Measurements from ENCODE around the gene ERG. TPM values are rescaled to one million over a fixed set of nuclear protein-coding genes. Genes with fewer than 3 reads are reported as not detected.

The ERG gene
- total RNA-seq, 2 experiments from 2014 or later, result not detected

DNA sequence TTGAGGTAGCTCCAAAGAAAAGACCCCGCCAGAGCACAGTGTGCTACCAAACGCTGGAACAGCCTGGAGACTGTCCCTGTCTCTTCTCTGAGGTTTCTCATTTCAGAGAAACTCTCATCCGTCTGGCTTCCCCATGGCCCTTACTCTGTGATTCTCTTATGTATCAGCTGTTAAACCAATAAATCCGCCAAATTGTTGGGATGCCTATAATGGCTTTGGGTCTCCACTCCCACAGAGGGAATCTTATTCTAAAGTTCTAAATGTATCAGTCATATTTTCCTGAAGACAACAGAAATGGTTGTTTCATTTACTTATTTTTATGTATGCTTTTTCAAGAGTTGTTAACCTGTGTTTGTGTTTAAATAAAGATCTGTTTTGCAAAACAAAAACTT is 4.0 kb downstream of the ERG start:
- intact Hi-C loops (cut with micrococcal nuclease; ENCODE audit: unreplicated experiment), result no loop called here
- no peak overlapping the region for H3K4me2 ChIP-seq (ENCODE audit: low read length)
- no peak for DNase-seq (ENCODE audit: low spot score)
- POLR2A ChIA-PET, result no interaction called here
- BruUV-seq (replicated peaks), result no TSS peak
- H2AFZ ChIP-seq (ENCODE audit: low read length), result no peak overlapping the region
- H3K4me1 ChIP-seq (ENCODE audit: insufficient read depth, low read length, poor library complexity, severe bottlenecking), result no peaks in the 10 kb centered on the region
- CTCF ChIA-PET (ENCODE audit: unreplicated experiment), result no interaction called here
- no peaks in the 10 kb centered on the region for H3K79me2 ChIP-seq (ENCODE audit: insufficient read depth, low read depth, low read length)
- no peaks in the 10 kb centered on the region for H4K20me1 ChIP-seq (ENCODE audit: insufficient read depth, low read length)
- H3K27ac ChIP-seq (ENCODE audit: low read depth, low read length, poor library complexity, severe bottlenecking), result no peak overlapping the region
- TF ChIP-seq, protein P1, sequence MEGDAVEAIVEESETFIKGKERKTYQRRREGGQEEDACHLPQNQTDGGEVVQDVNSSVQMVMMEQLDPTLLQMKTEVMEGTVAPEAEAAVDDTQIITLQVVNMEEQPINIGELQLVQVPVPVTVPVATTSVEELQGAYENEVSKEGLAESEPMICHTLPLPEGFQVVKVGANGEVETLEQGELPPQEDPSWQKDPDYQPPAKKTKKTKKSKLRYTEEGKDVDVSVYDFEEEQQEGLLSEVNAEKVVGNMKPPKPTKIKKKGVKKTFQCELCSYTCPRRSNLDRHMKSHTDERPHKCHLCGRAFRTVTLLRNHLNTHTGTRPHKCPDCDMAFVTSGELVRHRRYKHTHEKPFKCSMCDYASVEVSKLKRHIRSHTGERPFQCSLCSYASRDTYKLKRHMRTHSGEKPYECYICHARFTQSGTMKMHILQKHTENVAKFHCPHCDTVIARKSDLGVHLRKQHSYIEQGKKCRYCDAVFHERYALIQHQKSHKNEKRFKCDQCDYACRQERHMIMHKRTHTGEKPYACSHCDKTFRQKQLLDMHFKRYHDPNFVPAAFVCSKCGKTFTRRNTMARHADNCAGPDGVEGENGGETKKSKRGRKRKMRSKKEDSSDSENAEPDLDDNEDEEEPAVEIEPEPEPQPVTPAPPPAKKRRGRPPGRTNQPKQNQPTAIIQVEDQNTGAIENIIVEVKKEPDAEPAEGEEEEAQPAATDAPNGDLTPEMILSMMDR (conservative IDR thresholded peaks at IDR 0.05; ENCODE audit: low read length), result no peak
- no peak for TF ChIP-seq EZH2phosphoT487 (IDR thresholded peaks at IDR 0.05; ENCODE audit: borderline replicate concordance, low read depth, low read length)
- no peaks in the 10 kb centered on the region for H3K36me3 ChIP-seq (ENCODE audit: insufficient read depth, low read length)
- H3K9me2 ChIP-seq (ENCODE audit: insufficient read depth, low read length), result no peaks in the 10 kb centered on the region
- no peak overlapping the region for H3K4me3 ChIP-seq (ENCODE audit: low read depth, low read length, poor library complexity, severe bottlenecking)
- H3K9me3 ChIP-seq (ENCODE audit: low read length), result no peaks in the 10 kb centered on the region

DNA sequence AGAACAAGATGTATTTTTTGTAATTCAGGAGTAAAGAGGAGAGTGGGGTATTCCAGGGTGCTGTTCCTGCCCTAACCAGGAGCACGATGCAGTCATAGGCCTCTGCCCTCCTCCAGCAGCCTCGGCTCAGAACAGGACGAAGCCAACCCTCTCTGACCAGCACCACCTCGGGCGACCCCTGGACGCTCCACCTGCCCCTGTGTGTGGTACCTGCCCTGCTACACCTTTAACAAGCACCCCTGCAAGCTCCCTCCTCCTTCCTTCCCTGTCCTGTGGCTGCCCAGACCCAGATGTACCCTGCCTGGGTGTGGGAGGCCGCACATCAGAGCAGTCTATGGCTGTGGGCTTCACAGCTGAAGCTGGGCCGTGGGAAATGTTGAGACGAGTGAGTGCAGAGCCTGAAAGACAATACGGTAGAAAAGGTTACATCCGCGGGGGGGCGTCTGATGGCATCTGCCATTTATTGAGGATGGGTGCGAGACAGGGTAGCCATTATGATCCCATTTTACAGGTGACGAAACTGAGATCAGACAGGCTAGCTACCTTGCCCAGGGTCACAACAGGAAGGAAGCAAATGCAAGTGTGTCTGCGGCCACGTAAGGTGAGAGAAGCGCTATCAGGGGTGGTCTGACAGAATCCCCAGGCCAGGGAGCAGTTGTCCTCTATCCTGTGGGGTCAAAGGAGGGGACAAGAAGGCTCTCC is 4.6 kb downstream of the ERG start:
- H3K36me3 ChIP-seq (ENCODE audit: insufficient read depth, low read length), result no peaks in the 10 kb centered on the region
- no peaks in the 10 kb centered on the region for H3K9me2 ChIP-seq (ENCODE audit: insufficient read depth, low read length)
- TF ChIP-seq, protein P1 (conservative IDR thresholded peaks at IDR 0.05; ENCODE audit: low read length), result no peak
- no peak for TF ChIP-seq EZH2phosphoT487 (IDR thresholded peaks at IDR 0.05; ENCODE audit: borderline replicate concordance, low read depth, low read length)
- H2AFZ ChIP-seq (ENCODE audit: low read length), result no peak overlapping the region
- DNase-seq (ENCODE audit: low spot score), result no peak
- CTCF ChIA-PET (ENCODE audit: unreplicated experiment), result no interaction called here
- H3K4me3 ChIP-seq (ENCODE audit: low read depth, low read length, poor library complexity, severe bottlenecking), result no peak overlapping the region
- no peak overlapping the region for H3K27ac ChIP-seq (ENCODE audit: low read depth, low read length, poor library complexity, severe bottlenecking)
- no peaks in the 10 kb centered on the region for H3K4me1 ChIP-seq (ENCODE audit: insufficient read depth, low read length, poor library complexity, severe bottlenecking)
- no TSS peak for BruUV-seq (replicated peaks)
- H3K79me2 ChIP-seq (ENCODE audit: insufficient read depth, low read depth, low read length), result no peaks in the 10 kb centered on the region
- no peak overlapping the region for H3K4me2 ChIP-seq (ENCODE audit: low read length)
- no peaks in the 10 kb centered on the region for H4K20me1 ChIP-seq (ENCODE audit: insufficient read depth, low read length)
- POLR2A ChIA-PET, result no interaction called here
- intact Hi-C loops (cut with micrococcal nuclease; ENCODE audit: unreplicated experiment), result no loop called here
- no peaks in the 10 kb centered on the region for H3K9me3 ChIP-seq (ENCODE audit: low read length)

DNA sequence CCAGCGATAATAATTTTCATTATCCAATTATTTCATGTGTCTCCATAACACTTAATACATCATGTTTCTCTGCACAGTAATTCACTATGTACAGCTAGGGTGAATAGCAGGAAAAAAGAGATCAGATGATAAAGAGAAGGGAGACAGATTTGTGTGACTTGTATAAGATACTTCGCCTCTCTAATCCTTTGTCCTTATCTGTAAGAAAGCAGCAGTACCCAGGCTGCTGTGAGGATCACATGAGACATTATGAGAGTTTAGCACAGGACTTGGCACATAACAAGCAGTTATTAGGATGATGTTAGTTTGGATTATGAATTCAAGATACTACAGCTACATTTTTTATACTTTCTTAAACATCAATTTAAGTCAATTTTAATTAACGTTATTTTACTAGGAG is 6.3 kb downstream of the ERG start:
- DNase-seq (ENCODE audit: low spot score), result no peak
- Histone ChIP-seq H2AFZ (ENCODE audit: low read length) (no peak overlapping the region), H3K9me3 (ENCODE audit: low read length) (no peaks in the 10 kb centered on the region), H4K20me1 (ENCODE audit: insufficient read depth, low read length) (no peaks in the 10 kb centered on the region), H3K27ac (ENCODE audit: low read depth, low read length, poor library complexity, severe bottlenecking) (no peak overlapping the region), H3K4me3 (ENCODE audit: low read depth, low read length, poor library complexity, severe bottlenecking) (no peak overlapping the region), H3K4me2 (ENCODE audit: low read length) (no peak overlapping the region), H3K79me2 (ENCODE audit: insufficient read depth, low read depth, low read length) (no peaks in the 10 kb centered on the region), H3K9me2 (ENCODE audit: insufficient read depth, low read length) (no peaks in the 10 kb centered on the region), H3K4me1 (ENCODE audit: insufficient read depth, low read length, poor library complexity, severe bottlenecking) (no peaks in the 10 kb centered on the region), H3K36me3 (ENCODE audit: insufficient read depth, low read length) (no peaks in the 10 kb centered on the region)
- ChIA-PET POLR2A (no interaction called here), CTCF (ENCODE audit: unreplicated experiment) (no interaction called here)
- BruUV-seq (replicated peaks), result no TSS peak
- TF ChIP-seq, protein P1 (conservative IDR thresholded peaks at IDR 0.05; ENCODE audit: low read length), result no peak
- TF ChIP-seq EZH2phosphoT487 (IDR thresholded peaks at IDR 0.05; ENCODE audit: borderline replicate concordance, low read depth, low read length), result no peak
- intact Hi-C loops (cut with micrococcal nuclease; ENCODE audit: unreplicated experiment), result no loop called here

All from OCI-LY7 (cell line).